ENCODE data around the gene GPR37L1.
"Not testable (repeated sequence)": the region's sequence is repeated elsewhere in the genome, so short reads cannot be mapped to it uniquely, and the experiment has no call there.

The GPR37L1 gene

DNA sequence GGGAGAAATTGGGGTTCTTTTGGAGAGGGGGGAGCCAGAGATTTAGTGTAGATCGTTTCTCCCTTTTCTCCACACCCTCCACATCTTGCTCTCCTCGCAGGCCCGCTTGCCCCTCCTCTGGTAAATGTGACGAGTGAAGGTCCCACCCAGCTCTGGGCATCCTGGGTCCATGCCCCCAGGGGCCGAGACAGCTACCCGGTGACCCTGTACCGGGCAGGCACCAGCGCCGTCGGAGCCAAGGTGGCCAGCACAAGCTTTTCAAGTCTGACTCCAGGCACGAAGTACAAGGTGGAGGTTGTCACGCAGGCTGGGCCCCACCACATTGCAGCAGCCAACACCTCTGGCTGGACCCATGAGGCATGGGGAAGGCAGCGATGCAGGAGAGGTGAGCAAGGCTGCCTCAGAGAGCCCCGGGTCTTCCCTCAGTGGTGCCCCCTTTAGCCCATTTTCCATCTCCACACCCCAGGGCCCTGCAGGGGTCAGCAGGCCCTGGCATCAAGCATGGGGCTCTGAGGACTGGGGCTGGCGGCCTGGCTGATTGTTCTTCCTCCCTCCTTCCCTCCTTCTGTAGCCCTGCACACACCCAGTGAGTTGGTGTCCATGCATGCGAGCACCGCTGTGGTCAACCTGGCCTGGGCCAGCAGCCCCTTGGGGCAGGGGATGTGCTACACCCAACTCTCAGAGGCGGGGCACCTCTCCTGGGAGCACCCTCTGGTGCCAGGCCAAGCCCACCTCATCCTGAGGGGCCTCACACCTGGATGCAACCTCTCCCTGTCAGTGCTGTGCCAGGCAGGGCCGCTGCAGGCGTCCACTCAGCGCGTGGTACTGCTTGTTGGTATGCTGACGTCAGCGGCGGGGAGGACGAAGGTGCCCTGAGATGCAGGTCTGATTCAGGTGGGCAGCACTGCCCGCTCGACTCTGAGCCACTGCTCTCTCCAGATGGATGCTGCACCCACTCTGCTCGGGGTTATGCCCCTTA lies 54.5 kb downstream of the GPR37L1 start:
- TF ChIP-seq JUND (IDR thresholded peaks at IDR 0.05; ENCODE audit: low read depth) = no peak
- in situ Hi-C loops (cut with HindIII; ENCODE audit: low pct_unique_long_range_greater_than_20kb, low sequenced_read_pairs) = no loop called here
- no peak for DNase-seq (ENCODE audit: low read depth in 1 of 2, low spot score in 1 of 2)

DNA sequence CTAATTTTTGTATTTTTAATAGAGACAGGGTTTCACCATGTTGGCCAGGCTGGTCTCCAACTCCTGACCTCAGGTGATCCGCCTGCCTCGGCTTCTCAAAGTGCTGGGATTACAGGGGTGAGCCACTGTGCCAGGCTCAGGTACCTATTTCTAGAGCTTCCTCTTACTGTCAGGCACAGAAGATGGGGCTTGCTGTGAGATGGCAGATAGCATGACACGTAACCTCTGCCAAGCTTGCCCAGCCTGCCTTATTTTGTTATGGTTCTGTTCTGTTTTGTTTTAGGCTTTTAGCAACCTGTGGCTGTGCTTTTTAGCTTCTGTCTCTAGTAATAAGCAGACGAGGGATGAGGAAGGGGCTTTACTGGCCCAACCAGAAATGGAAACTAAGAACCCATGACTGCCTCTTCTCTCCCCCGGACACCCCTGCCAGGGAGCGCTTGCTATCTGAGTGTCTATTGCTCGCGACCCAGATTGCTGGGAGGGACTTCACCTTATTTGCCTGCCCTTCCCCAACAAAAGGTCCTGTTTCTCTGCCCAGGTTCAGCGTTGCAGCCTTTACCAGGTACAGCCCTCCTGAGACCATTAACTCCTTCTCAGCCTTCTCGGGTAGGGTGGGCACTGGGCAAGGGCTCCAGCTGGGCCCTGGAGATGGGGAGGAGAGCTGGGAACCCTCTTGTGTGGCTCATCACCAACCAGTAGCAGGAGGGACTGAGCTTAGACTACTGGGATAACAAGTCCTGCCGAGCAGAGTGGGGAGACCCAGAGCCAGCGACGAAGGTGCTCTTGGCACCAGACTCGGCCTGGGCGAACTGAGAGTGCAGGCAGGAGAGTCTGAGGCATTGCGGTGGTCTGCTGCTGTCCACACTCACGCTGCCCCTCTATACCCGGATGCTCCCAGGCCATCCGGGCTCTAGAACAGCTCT lies 57.4 kb downstream of the GPR37L1 start:
- TF ChIP-seq JUND (IDR thresholded peaks at IDR 0.05; ENCODE audit: low read depth) = no peak
- in situ Hi-C loops (cut with HindIII; ENCODE audit: low pct_unique_long_range_greater_than_20kb, low sequenced_read_pairs) = no loop called here

DNA sequence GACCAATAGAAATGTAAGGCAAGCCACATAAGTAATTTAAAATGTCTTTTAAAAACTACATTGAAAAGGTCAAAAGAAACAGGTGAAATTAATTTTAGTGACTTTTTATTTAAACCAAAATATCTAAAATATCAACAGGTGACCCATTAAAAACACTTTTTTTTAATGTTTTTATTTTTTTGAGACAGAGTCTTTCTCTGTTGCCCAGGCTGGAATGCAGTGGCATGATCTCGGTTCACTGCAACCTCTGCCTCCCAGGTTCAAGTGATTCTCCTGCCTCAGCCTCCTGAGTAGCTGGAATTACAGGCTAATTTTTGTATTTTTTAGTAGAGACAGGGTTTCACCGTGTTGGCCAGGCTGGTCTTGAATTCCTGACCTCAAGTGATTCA lies 58.0 kb downstream of the GPR37L1 start:
- in situ Hi-C loops (cut with HindIII; ENCODE audit: low pct_unique_long_range_greater_than_20kb, low sequenced_read_pairs); DNase-seq (ENCODE audit: low read depth in 1 of 2, low spot score in 1 of 2): not testable (repeated sequence)

More for the DNA sequence above, 57.4 kb downstream of the GPR37L1 start:
- no peak for DNase-seq (ENCODE audit: low read depth in 1 of 2, low spot score in 1 of 2)

DNA sequence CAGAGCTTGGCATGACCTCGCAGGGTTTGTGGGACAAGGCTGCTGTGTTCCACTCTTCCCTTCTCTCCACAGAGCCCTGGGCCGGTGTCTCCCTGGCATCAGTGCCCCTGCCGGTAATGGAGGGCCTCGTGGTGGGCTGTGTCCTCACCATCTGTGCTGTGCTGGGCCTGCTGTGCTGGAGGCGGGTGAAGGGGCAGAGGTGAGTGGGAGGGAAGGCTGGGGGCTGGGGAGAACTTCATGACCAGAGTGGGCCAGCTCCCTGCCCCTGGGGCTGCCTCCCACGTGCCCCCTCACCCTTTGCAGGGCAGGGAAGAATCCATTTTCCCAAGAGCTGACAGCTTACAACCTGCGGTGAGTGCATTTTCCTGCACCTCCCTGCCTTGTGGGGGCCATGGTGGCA lies 58.9 kb downstream of the GPR37L1 start:
- in situ Hi-C loops (cut with HindIII; ENCODE audit: low pct_unique_long_range_greater_than_20kb, low sequenced_read_pairs) = no loop called here
- DNase-seq (ENCODE audit: low read depth in 1 of 2, low spot score in 1 of 2) = no peak
- no peak for TF ChIP-seq JUND (IDR thresholded peaks at IDR 0.05; ENCODE audit: low read depth)

DNA sequence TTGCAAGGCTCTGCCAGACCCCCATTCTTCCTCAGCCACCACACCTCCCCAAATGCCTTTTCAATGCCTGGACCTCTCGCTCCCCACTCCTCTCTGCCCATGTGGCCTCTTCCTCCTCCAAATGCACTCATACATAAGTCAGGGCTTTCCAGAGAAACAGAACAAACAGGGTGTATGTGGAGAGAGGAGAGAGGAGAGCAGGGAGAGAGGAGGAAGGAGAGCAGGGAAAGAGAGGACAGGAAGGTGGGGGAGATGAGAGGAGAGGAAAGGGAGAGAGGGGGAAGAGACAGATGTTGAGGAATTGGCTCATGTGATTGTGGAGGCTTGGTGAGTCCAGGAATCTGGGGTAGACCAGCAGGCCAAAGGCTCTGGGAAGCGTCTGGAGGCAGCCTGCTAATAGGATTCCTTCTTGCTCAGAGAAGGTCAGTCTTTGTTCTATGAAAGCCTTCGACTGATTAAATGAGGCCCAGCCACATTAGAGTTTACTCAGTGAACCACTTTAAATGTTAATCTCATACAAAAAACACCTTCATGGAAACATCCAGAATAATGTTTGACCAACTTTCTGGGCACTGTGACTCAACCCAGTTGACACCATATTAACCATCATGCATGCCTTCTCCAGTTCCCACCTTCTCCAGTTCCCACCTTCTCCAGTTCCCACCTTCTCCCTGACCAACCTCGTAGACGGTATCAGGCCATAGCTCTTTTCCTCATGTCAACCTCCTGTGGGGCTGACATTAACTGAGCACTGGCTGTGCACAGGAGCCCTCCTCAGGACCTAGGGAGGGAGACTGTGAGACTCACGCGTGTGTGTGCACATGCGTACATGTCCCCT lies 59.5 kb downstream of the GPR37L1 start:
- in situ Hi-C loops (cut with HindIII; ENCODE audit: low pct_unique_long_range_greater_than_20kb, low sequenced_read_pairs) = no loop called here

More for the DNA sequence above, 59.5 kb downstream of the GPR37L1 start:
- DNase-seq (ENCODE audit: low read depth in 1 of 2, low spot score in 1 of 2) = no peak
- no peak for TF ChIP-seq JUND (IDR thresholded peaks at IDR 0.05; ENCODE audit: low read depth)
